ENCODE data around the gene ELFN2. TPM values are rescaled to one million over a fixed set of nuclear protein-coding genes. Genes with fewer than 3 reads are reported as not detected.

The ELFN2 gene
- total and polyA plus RNA-seq, 8 donors, result 0.19 to 2.1 (median 1.1) TPM

DNA sequence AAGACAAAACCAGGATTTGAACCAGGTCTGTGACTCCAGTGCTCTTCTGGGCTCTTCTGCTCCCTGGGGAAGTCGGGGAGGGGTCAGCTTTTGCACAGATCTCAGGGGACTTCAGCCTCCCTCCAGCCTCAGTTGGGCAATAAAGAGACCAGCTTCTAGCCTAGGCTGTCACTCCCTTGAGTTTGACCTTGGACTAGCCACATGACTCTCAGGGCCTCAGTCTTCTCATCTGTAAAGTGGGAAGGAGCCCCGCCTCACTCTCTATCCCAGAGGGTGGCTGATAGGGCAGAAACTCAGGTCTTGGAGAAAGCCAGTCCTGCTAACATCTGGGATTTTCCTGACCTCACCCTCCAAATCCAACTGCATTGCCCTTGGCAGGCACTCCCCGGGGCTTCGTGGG lies 38.7 kb downstream of the ELFN2 start:
- Histone ChIP-seq H3K27me3 (no peaks in the 10 kb centered on the region), H3K36me3 (no peaks in the 10 kb centered on the region), H3K27ac (no peak overlapping the region), H3K4me3 (no peak overlapping the region), H3K9me3 (no peaks in the 10 kb centered on the region), H3K4me1 (no peaks in the 10 kb centered on the region)
- intact Hi-C loops (cut with DNase I), result no loop called here
- DNase-seq (no peak), ATAC-seq (no peak), FAIRE-seq (no peak)
- 80 to 87% methylated on average over 4 of the region's 4 CpGs for WGBS, 2 donors
- TF ChIP-seq, protein P1, sequence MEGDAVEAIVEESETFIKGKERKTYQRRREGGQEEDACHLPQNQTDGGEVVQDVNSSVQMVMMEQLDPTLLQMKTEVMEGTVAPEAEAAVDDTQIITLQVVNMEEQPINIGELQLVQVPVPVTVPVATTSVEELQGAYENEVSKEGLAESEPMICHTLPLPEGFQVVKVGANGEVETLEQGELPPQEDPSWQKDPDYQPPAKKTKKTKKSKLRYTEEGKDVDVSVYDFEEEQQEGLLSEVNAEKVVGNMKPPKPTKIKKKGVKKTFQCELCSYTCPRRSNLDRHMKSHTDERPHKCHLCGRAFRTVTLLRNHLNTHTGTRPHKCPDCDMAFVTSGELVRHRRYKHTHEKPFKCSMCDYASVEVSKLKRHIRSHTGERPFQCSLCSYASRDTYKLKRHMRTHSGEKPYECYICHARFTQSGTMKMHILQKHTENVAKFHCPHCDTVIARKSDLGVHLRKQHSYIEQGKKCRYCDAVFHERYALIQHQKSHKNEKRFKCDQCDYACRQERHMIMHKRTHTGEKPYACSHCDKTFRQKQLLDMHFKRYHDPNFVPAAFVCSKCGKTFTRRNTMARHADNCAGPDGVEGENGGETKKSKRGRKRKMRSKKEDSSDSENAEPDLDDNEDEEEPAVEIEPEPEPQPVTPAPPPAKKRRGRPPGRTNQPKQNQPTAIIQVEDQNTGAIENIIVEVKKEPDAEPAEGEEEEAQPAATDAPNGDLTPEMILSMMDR (IDR thresholded peaks at IDR 0.05), result no peak

DNA sequence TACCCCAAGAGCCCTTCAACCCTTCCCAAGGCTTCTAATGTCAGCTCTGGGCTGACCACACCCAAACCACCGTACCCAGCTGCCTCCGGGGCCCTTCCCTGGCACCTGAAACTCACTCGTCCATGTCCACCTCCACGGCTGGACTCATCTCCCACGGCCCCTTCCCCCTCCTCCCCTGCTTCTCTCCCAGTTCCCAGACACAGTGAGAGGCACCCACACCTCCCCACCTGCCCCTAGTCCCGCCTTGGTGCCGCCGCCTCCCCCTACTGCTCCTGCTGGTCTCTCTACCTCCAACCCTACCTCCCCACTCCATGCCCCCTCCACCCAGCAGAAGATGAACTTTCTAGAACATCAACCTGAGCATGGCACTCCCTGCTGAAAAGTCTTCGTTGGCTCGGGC lies 39.5 kb downstream of the ELFN2 start:
- no peak overlapping the region for H3K4me3 ChIP-seq
- ATAC-seq, result no peak
- no peak overlapping the region for H3K27ac ChIP-seq
- H3K9me3 ChIP-seq, result no peaks in the 10 kb centered on the region
- no peak for FAIRE-seq
- no peaks in the 10 kb centered on the region for H3K4me1 ChIP-seq
- intact Hi-C loops (cut with DNase I), result no loop called here
- WGBS, 2 donors, result 26 to 35% methylated on average over 10 of the region's 10 CpGs
- H3K27me3 ChIP-seq, result no peaks in the 10 kb centered on the region
- no peaks in the 10 kb centered on the region for H3K36me3 ChIP-seq
- TF ChIP-seq, protein P1 (IDR thresholded peaks at IDR 0.05), result no peak
- DNase-seq, result no peak

DNA sequence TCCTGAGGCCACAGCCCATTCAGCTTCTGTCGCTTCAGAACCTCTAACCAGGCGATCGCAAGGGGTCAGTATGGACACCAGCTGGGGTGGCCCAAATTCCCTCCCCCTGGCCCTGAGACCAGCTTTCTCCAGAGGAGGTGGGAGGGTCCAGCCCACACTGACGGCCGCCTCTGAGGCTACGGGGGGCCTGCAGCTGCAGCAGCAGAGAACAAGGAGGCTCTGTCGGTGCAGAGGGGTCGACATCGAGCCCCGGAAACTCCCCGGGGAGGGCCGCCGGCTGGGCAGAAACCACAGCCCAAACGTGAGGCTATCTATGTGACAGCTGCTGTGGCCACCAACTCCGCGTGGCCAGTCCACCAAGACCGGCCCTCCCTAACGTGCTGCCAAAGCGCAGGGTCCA lies 40.8 kb downstream of the ELFN2 start:
- H3K27ac ChIP-seq, result no peak overlapping the region
- intact Hi-C loops (cut with DNase I), result no loop called here
- 60 to 63% methylated on average over 19 of the region's 19 CpGs for WGBS, 2 donors
- TF ChIP-seq, protein P1 (IDR thresholded peaks at IDR 0.05), result no peak
- no peaks in the 10 kb centered on the region for H3K4me1 ChIP-seq
- no peak overlapping the region for H3K4me3 ChIP-seq
- H3K27me3 ChIP-seq, result no peaks in the 10 kb centered on the region
- DNase-seq (no peak), ATAC-seq (no peak), FAIRE-seq (no peak)
- no peaks in the 10 kb centered on the region for H3K9me3 ChIP-seq
- no peaks in the 10 kb centered on the region for H3K36me3 ChIP-seq

DNA sequence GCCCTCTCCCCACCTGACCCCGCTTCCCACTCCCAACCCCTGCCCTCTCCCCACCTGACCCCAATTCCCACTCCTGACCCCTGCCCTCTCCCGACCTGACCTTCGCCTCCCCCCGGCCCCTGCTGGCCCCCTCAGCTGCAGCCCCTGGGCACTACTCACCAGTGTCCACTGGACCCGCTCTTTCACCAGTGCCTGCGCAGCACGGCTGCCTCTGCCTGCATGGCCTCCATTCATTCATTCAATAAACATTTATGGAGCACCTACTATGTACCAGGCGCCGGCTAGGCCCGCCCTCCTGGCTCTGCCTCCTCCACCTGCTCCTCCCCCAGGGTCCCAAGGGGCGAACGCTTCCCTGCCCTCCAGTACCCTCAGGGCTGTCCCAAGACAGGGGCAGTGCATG lies 42.6 kb downstream of the ELFN2 start:
- Histone ChIP-seq H3K4me1 (no peaks in the 10 kb centered on the region), H3K27ac (no peak overlapping the region), H3K36me3 (no peaks in the 10 kb centered on the region), H3K4me3 (no peak overlapping the region), H3K9me3 (no peaks in the 10 kb centered on the region), H3K27me3 (no peaks in the 10 kb centered on the region)
- intact Hi-C loops (cut with DNase I), result no loop called here
- 72 to 74% methylated on average over 11 to 12 of the region's 12 CpGs for WGBS, 2 donors
- ATAC-seq (no peak), FAIRE-seq (no peak), DNase-seq (no peak)
- TF ChIP-seq, protein P1 (IDR thresholded peaks at IDR 0.05), result no peak

DNA sequence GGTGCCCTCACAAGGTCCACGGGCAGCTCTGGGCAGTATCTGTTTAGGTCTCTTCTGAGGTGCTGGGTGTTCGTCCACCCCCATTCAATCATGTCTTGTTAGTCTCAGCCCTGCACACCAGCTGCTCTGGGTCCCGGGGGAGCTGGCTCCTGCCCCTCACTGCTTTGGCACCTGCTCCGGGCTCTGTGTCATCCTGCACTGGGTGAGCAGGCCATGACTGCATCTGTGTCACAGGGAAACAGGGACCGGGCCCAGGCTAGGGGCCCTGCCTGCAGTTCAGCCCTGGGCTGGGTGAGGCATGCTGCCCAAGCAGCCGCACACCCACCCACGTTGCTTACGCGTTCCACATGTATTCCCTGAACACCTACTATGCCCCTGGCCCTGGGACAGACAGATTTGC lies 43.9 kb downstream of the ELFN2 start:
- WGBS, 2 donors, result 59 to 66% methylated on average over 9 of the region's 9 CpGs
- ATAC-seq (no peak), DNase-seq (no peak), FAIRE-seq (no peak)
- intact Hi-C loops (cut with DNase I), result no loop called here
- H3K4me1 ChIP-seq, result no peaks in the 10 kb centered on the region
- no peaks in the 10 kb centered on the region for H3K9me3 ChIP-seq
- H3K27ac ChIP-seq, result no peak overlapping the region
- TF ChIP-seq, protein P1 (IDR thresholded peaks at IDR 0.05), result no peak
- H3K36me3 ChIP-seq, result no peaks in the 10 kb centered on the region
- H3K27me3 ChIP-seq, result no peaks in the 10 kb centered on the region
- no peak overlapping the region for H3K4me3 ChIP-seq

All from pancreas (tissue), 10 donors.